ENCODE data around the gene MORC3.
"Not testable (repeated sequence)": the region's sequence is repeated elsewhere in the genome, so short reads cannot be mapped to it uniquely, and the experiment has no call there.

MORC3 gene

DNA sequence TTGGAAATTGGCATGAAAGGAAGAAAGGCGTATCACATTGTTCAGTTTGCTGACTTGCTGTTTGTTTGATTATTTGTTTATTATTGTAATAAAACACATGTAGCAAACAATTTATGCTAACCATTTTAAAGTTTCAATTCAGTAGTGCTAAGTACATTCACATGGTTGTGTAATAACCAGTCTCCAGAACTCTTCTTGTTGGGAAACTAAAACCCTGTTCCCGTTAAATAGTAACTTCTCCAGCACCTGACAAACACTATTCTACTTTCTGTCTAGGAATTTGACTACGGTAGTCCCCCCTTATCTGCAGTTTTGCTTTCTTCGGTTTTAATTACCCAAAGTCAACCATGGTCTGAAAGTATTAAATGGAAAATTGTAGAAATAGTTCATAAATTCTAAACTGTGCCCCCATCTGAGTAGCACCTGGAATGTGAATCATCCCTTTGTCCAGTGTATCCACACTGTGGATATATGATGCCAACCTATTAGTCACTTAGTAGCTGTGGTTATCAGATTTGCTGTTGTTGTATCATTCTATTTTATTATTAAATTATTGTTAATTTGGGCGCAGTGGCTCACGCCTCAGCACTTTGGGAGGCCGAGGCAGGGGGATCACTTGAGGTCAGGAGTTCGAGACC is 5.5 kb downstream of the MORC3 start:
- no peak for DNase-seq

DNA sequence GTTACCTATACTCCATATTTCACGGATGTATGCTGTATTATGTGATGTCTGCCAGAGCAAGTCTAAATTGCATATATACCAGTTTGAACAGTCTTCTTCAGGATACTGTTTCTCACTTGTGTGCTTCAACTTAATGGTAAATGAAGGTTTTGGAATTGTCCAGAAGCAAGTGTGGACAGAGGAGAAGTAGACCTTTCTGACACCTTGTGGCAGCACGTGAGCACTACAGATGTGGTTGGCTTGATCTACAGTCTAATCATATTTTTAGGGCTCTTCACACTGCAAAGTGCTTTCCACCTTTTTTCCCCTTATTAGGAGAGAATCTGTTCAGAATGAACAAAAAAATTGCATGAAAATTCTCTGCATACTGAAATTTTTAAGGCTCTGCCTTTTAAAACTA is 10.9 kb downstream of the MORC3 start:
- DNase-seq, result peak; percentile 46

DNA sequence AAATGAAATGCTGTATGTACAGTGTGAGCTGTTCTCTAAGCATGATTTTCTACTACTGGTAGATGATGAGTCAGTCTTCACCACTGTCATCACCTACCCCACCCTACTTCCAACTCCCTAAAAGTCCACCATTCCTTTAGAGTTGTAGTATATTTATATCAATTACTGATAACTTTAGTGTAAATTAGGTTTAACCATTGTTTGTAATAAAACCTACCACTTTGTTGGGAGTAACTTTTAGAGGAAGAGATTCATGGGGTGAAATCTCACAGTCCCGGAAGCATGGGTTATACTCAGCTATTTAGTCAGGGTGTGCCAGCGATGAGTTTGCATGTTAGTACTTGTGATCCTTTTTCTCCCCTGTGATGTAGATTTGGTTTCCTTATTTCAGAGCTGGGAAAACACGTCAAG is 17.1 kb downstream of the MORC3 start:
- DNase-seq, result no peak

DNA sequence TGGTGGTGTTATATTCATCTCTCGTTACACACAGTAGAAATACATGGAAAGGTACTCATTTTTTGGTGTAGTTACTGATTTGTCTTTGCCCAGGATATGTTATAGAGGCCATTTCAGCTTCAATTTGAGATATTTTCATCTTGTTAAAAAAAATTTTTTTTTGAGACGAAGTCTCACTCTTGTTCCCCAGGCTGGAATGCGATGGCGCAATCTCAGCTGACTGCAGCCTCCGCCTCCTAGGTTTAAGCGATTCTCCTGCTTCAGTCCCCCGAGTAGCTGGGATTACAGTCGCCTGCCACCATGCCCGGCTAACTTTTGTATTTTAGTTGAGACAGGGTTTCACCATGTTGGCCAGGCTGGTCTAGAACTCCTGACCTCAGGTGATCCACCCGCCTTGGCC is 19.0 kb downstream of the MORC3 start:
- no peak for DNase-seq

DNA sequence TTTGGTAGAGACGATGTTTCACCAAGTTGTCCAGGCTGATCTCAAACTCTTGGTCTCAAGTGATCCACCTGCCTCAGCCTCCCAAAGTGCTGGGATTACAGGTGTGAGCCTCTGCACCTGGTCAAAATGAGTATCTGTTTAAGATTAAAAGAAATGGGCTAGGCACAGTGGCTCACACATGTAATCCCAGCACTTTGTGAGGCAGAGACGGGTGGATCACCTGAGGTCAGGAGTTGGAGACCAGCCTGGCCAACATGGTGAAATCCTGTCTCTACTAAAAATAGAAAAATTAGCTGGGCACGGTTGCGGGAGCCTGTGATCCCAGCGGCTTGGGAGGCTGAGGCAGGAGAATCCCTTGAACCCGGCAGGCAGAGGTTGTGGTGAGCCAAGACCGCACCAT is 22.6 kb downstream of the MORC3 start:
- not testable (repeated sequence) for DNase-seq

DNA sequence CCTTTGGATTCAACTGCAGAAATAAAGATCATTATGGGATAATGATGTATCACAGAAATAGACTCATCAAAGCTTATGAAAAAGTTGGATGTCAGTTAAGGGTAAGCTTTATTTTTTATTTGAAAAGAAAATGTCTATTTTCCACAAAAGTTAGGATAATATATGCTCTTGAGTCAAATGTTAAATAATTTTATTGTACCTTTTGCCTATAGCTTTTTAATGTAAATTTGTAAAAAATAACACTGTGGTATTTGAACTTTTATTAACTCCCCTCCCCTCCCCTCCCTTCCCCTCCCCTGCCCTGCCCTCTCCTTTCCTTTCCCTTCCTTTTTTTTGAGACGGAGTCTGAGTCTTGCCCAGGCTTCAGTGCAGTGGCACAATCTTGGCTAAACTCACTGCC is 24.9 kb downstream of the MORC3 start:
- no peak for DNase-seq

DNA sequence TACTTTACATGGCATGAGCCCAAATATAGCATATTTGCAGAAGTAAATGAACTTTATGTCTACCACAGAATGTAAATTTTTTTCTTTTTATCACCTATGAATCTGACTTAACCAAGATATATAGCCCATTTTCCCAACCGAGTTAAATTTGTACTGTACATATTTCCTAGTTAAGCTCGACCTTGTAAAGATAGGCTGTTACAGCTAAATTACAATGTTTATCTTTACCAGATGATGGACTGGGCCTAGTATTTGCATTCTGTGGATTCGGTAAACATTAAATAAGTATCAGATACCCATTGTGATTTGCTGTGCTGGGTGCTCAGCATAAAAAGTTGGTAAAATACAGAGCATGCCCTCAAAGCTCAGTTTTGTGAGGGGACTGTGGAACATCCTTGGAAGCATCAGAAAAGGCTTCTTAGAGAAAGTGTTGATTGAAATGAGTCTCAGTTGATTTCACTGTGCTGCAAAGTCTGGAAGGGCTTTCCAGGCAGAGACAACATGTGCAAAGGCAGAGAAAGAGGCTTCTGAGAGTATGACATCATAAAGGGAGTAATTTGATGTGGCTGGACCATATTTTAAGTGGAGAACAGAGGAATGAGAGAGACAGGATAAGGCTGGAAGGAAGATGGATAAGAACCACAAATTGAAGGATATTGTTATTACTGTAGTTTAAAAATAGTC is 27.4 kb downstream of the MORC3 start:
- DNase-seq, result no peak

DNA sequence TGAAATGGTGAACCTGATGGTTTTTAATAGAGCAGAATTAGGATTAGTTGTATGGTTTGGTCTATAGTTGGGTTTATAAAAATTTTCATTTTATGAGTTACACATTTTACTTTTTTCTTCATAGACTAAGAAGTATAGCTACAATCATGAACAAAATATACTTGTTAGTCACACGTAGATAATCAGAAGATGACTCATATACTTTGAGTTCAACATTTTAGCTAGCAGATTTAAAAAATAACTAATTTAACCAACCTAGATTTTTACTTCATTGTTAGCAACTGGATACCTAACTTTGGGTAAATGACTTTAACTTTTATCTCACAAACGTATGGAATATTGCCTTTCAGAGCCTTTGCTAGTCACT is 27.9 kb downstream of the MORC3 start:
- DNase-seq, result no peak

DNA sequence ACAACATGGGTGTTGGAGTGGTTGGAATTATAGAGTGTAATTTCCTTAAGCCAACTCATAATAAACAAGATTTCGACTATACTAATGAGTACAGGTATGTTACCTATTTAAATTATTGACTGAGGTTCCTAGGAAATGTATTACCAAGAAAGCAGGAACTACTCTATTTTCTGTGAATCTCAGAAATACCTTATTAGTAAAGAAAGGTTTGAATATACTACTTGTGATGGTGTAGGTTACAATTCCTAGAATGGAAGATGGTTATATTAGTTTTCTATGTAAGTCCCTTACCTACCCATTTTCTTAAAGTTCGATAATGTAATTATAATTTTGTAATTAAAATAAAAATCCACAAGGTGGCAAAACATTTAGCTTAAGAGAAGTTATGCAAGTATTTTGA is 29.3 kb downstream of the MORC3 start:
- DNase-seq, result no peak

DNA sequence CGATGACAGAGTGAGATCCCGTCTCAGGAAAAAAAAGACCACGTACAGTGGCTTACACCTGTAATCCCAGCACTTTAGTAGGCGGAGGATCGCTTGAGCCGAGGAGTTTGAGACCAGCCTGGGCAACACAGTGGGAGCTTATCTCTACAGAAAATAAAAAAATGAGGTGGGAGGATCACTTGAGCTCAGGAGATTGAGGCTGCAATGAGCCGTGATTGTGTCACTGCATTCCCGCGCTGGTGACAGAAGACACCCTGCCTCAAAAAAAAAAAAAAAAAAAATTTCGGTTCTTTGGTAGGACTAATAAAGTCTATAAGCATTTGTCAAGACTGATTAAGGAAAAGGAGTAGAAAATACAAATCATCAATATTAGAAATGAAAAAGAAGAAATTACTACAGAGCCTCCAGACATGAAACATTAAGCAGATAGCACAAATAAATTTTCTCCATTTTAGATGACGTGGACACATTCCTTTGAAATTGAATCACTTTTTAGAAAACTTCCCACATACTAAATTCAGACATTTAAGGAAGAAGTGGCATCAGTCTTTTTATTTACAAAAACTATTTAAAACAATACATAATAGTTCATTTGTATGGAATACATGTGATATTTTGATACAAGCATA is 30.4 kb downstream of the MORC3 start:
- no peak for DNase-seq

DNA sequence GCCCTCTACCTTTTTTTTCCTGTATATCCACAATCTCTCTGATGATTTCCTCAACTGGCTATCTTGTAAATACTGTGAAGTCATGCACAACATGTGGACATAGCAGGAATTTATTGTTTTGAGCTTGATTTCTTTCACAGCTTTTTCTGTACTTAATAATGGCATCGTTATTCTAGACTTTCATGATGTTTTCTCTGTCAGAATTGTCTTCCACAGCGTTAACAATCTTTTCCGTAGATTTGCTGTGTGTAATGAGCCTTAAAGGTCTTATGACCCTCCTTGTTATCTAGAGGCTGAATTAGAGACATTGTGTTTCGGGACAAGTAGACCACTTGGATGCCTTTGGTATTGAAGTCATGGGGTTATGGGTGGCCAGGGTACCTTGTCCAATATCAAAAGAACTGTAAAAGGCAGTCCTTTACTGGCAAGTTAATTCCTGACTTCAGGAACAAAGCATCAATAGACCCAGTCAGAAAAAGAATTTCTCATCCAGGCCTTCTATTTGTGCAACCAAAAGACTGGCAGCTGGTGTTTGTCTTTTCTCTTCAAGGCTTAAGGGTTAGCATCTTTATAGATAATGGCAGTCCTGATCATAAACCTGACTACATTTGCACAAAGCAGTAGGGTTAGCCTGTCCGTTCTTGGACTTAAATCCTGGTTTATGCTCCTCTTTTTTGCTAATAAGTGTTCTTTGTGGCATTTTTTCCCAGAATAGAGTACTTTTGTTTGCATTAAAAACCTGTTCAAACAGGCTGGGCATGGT is 35.1 kb downstream of the MORC3 start:
- no peak for DNase-seq

DNA sequence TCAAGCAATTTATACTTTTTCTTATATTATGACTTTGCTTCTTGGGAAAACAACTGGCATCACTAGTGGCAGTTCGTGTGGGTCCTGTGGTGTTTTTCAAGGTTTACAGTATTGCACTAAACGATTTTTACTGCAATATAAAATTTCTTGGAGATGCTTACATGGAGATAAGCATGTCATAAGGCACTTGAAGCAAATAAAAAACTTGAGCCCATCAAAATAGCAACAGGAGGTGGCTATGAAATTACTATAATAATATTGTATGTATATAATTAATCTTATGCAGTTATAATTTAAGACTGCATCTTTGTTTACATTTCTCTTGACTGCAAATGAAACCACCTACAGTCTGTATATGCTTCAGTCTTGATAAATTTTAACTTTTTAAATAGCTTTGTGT is 35.9 kb downstream of the MORC3 start:
- no peak for DNase-seq

DNA sequence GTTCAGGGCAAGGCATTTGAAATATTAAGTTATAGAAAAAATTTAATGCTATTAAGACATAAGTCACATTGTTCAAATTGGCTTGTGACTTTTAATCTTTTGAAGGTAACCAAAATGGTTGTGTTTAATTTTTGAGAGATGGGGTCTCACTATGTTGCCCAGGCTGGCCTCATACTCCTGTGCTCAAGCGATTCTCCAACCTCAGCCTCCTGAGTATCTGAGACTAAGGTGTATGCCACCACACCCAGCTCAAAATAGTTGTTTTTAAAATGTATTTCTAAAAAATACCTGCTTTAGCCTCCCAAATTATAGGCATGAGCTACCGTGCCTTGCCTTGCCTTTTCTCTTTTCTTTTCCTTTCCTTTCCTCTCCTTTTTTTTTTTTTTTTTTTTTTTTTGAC is 39.2 kb downstream of the MORC3 start:
- DNase-seq, result no peak

DNA sequence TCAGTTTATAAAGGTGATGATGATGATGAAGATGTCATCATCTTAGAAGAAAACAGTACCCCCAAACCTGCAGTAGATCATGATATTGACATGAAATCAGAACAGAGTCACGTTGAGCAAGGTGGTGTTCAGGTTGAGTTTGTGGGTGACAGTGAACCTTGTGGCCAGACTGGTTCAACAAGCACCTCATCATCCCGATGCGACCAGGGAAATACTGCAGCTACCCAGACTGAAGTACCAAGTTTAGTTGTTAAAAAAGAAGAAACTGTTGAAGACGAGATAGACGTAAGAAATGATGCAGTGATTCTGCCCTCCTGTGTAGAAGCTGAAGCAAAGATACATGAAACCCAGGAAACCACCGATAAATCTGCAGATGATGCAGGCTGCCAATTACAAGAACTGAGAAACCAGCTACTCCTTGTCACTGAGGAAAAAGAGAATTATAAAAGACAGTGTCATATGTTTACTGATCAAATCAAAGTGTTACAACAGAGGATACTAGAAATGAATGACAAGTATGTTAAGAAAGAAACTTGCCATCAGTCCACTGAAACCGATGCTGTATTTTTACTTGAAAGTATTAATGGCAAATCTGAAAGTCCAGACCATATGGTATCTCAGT is 49.2 kb downstream of the MORC3 start:
- DNase-seq, result no peak

DNA sequence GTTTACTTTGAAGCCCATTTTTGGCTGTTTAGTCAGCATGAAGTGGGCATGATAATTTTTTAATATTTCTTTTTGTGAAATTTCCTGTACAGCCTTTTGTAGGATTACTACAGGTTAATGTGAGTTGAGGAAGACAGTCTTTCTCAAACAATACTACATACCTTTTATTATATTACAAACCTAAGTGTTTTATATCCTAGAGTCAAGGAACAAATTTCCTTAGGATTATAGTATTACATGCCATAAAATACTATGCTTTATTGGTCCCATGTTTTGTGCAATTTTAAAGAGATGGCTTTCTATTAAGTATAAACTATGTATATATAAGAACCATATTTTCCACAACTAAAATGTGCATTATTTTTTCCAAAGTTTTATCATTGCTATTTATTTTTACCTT is 56.0 kb downstream of the MORC3 start:
- DNase-seq, result no peak

DNA sequence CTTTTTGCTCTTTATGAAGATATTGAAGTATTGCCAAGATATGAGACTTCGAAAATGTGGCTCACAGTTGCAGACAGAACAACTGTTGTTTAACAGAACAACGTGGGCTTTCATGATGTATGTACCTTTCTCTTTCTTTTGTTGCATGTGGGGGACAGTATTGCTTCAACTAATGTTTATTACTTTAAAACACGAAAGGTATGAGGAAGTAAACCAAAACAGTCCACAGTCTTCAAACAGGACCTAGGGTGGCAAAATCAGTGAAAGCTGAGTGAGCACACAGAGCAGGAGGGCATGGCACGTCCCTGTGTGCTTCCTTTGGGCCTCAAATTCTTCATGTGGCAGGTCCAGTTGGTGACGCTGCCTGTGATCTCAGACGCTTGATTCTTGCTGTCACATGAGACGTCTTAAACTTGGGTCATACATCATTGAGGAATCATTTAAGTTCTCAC is 57.4 kb downstream of the MORC3 start:
- no peak for DNase-seq

DNA sequence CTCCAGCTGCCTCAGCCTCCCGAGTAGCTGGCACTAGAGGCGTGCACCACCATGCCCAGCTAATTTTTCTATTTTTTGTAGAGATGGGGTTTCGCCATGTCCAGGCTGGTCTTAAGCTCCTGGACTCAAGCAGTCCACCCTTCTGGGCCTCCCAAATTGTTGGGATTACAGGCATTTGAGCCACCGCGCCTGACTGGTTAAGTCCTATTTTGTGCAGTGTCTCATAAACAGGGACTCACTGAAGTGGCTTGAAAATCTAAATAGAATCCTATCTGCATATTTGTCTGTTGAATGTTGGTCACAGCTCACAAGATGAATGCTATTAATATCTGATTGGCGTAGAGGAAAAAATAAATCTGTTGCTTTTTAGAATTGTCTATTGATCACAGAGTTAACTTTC is 59.3 kb downstream of the MORC3 start:
- DNase-seq, result no peak

DNA sequence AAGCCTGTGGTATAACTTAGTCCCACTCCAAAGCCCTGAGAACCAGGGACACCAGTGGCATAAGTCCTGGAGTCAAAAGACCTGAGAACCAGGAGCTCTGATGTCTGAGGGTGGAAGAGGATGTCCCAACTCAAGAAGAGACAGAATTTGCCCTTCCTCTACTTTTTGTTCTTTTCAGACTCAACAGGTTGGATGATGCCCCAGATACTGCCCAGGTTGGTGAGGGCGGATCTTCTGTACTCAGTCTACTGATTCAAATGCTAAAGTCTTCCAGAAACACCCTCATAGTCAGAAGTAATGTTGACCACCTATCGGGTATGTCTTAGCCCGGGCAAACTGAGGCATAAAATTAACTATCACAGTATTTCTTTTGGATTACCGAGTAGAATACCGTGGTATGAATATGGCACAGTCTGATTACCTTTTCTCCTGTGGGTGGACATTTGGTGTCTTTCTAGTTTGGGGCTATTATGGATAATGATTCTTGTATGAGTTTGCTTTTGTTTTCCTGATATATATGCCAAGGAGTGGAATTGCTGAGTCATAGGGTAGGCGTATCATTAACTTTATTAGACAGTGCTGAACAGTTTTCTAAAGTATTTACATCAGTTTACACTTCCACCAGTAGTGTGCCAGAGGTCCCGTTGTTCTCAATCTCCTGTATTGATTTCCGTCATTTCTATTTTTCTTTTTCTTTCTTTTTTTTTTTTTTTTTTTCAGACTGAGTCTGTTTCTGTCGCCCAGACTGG is 62.0 kb downstream of the MORC3 start:
- no peak for DNase-seq

DNA sequence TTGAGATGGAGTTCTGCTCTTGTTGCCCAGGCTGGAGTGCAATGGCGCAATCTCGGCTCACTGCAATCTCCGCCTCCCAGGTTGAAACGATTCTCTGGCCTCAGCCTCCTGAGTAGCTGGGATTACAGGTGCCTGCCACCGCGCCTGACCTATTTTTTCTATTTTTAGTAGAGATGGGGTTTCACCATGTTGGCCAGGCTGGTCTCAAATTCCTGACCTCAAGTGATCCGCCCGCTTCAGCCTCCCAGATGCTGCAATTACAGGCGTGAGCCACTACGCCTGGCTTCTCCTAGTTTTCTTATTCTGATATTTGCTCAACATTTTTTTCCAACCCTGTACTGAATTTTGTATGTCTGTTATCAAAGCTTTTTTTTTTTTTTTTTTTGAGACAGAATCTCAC is 62.7 kb downstream of the MORC3 start:
- not testable (repeated sequence) for DNase-seq

DNA sequence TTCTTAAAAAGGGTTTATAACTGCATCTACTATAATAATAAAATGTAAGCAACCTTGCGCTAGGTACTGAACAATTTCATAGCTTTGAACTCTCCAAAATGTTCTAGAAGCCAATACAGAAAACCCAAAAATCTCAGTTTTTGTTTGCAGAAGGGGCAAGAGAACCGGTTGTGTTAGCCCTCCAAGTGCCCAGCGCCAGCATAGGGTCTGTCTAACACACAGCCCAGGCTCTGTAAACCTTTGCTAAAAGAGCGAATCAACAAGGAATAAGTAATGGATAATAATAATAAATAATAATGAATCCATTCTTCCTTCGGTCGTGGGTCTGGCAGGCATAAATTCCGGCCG is 64.9 kb downstream of the MORC3 start:
- DNase-seq, result no peak

DNA sequence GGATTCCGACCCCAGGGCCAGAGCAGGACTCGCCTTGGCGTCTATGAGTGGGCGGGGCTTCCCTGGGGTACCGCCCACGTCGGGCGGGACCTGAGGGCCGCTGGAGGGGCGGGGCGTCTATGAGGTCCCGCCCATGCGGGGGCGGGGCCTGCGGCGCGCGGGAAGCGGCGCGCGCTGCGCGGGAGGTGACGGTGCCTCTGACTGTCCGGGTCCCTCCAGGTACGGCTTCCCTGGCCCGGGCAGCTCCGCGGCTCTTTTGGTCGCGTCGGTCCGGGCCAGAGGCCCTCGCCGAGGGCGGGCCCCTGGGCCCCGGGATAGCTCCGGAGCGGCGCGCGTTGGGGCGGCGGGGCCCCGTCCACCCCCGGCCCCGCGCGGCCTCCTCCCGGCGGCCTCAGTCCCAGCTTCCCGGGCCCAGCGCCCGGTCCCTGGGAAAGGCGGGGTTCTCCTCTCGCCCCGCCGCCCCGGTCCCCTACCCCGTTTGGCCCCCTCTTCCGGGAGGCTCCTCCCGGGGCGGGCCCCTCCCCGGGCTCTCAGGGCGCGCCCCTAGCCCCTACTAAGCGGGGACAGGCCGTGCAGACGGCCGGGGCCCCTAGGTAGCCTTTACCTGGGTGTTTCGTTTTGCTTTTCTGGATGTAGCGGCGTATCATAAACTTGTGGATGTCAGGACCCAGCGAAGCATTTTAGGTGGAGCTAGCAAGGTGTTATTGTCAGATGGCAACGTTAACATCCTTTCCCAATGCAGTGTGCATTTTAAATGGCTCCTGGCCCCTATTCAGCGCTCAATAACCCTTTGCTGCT is 65.4 kb downstream of the MORC3 start, which contains the start of gene CHAF1B:
Gene CHAF1B, plus strand, starts transcription at position 160 of the 798 bp plus-strand sequence. CDS start 745 bp downstream, outside the sequence.
- DNase-seq, result peak; percentile 86 to 89

Data from stimulated activated CD4-positive, alpha-beta T cell treated with anti-CD3 and anti-CD28 coated beads, Interleukin-2, amount 100 ng/mL, for 24 hours (primary cell).